H1 (cell line): ENCODE results near the gene GPD1. TPM values are rescaled to one million over a fixed set of nuclear protein-coding genes. Genes with fewer than 3 reads are reported as not detected.

Experiments used
- CTCF ChIA-PET: fragments of 300-600 bp; sonication (Branson Sonifier 250); formaldehyde crosslinking; loops from one replicate; lab custom pipeline; 2021; ENCODE audit not compliant: partially characterized antibody; lab: Charles Lee
- POLR2A ChIA-PET: fragments of 300-600 bp; sonication (Branson Sonifier 250); formaldehyde crosslinking; loops from one replicate; lab custom pipeline; 2021; ENCODE audit warnings: inconsistent platforms; ENCODE audit not compliant: partially characterized antibody; lab: Charles Lee
- DNase-seq, 2 experiments: peaks; one replicate each; pipeline versions ENCODE4 v3.0.0 to v3.0.0-alpha.2; 2010 to 2022; ENCODE audit warnings: low spot score in 2 of 2, low read depth in 1 of 2, mixed read lengths in 1 of 2
- FAIRE-seq: peaks from 2 replicates; lab custom pipeline; 2011; peaks lifted over from hg19 to GRCh38; lab: Jason Lieb, UNC
- H2AFZ ChIP-seq: 2 replicates; pipeline ENCODE4 v1.8.1; 2012; ENCODE audit warnings: low read length, inconsistent platforms
- H2AK5ac ChIP-seq: 2 replicates; pipeline ENCODE4 v1.6.1; 2013; ENCODE audit warnings: low read depth, low read length
- H2BK120ac ChIP-seq: replicated peaks from 2 replicates; pipeline ENCODE3; 2013; ENCODE audit warnings: low read depth, low read length, inconsistent platforms
- H2BK12ac ChIP-seq: 2 replicates; pipeline ENCODE4 v1.6.1; 2013; ENCODE audit warnings: low read depth, low read length
- H2BK15ac ChIP-seq: 2 replicates; pipeline ENCODE4 v1.6.1; 2013; ENCODE audit warnings: low read length
- H2BK20ac ChIP-seq: 2 replicates; pipeline ENCODE4 v1.6.1; 2013; ENCODE audit warnings: low read length
- H2BK5ac ChIP-seq: 2 replicates; pipeline ENCODE4 v1.6.1; 2013; ENCODE audit warnings: low read depth, low read length
- H3K14ac ChIP-seq: 2 replicates; pipeline ENCODE4 v1.6.1; 2013; ENCODE audit warnings: inconsistent platforms; ENCODE audit not compliant: insufficient read length
- H3K18ac ChIP-seq: 2 replicates; pipeline ENCODE4 v1.6.1; 2013; ENCODE audit warnings: low read length; ENCODE audit errors: extremely low read depth
- H3K23ac ChIP-seq: 2 replicates; pipeline ENCODE4 v1.6.1; 2013; ENCODE audit warnings: inconsistent platforms; ENCODE audit not compliant: insufficient read length
- H3K23me2 ChIP-seq: 2 replicates; pipeline ENCODE4 v1.6.1; 2013; ENCODE audit warnings: low read depth, low read length
- H3K27ac ChIP-seq: 2 replicates; pipeline ENCODE4 v1.6.1; 2011; ENCODE audit warnings: low read depth, low read length, inconsistent platforms
- H3K27me3 ChIP-seq, 4 experiments: replicated peaks in 1 of 4; 1 replicate in 1 of 4; 2 replicates in 3 of 4; pipeline versions ENCODE4 v1.6.1 to v1.8.1; 2011 to 2013; ENCODE audit warnings: low read length in 3 of 4, mild to moderate bottlenecking in 3 of 4, inconsistent platforms in 2 of 4, mixed read lengths in 2 of 4, moderate library complexity in 1 of 4; ENCODE audit not compliant: control insufficient read depth in 3 of 4, insufficient read depth in 3 of 4; ENCODE audit errors: extremely low read depth in 1 of 4
- H3K36me3 ChIP-seq, 4 experiments: 2 replicates each; pipeline versions ENCODE4 v1.6.1 to v1.8.1; 2011 to 2013; ENCODE audit warnings: mild to moderate bottlenecking in 4 of 4, low read length in 3 of 4, moderate library complexity in 2 of 4, control low read depth in 1 of 4, inconsistent platforms in 1 of 4; ENCODE audit not compliant: insufficient read depth in 4 of 4, control insufficient read depth in 2 of 4
- H3K4ac ChIP-seq: replicated peaks from 2 replicates; pipeline ENCODE3; 2013; ENCODE audit warnings: low read length, low read depth, mixed read lengths, inconsistent platforms; ENCODE audit not compliant: insufficient read length
- H3K4me1 ChIP-seq, 4 experiments: replicated peaks in 1 of 4; 1 replicate in 1 of 4; 2 replicates in 3 of 4; pipeline versions ENCODE4 v1.6.1 to v1.8.1; 2011 to 2013; ENCODE audit warnings: low read length in 3 of 4, inconsistent platforms in 2 of 4, mixed read lengths in 1 of 4; ENCODE audit not compliant: insufficient read depth in 4 of 4, control insufficient read depth in 3 of 4
- H3K4me2 ChIP-seq, 2 experiments: 2 replicates each; pipeline versions ENCODE4 v1.6.1 to v1.8.1; 2011 to 2013; ENCODE audit warnings: low read depth in 2 of 2, low read length in 2 of 2, control low read depth in 1 of 2, inconsistent platforms in 1 of 2, mild to moderate bottlenecking in 1 of 2; ENCODE audit not compliant: insufficient read depth in 1 of 2
- H3K4me3 ChIP-seq, 4 experiments: fragments of 200-600, 300-600 bp in 1 of 4; sonication (generic), shearing (Covaris generic), sonication (Bioruptor Twin) in 1 of 4; 2 replicates each; pipeline versions ENCODE4 v1.5.1 to v1.8.1; 2011 to 2016; ENCODE audit warnings: low read length in 4 of 4, low read depth in 3 of 4, control low read depth in 2 of 4, inconsistent platforms in 2 of 4, mild to moderate bottlenecking in 2 of 4, mixed read lengths in 1 of 4, moderate library complexity in 1 of 4; ENCODE audit not compliant: insufficient read depth in 2 of 4; ENCODE audit errors: extremely low read depth in 1 of 4
- H3K56ac ChIP-seq: replicated peaks from 2 replicates; pipeline ENCODE3; 2013; ENCODE audit warnings: low read depth, mild to moderate bottlenecking, mixed read lengths, low read length, inconsistent platforms; ENCODE audit not compliant: insufficient read length
- H3K79me1 ChIP-seq: 2 replicates; pipeline ENCODE4 v1.6.1; 2013; ENCODE audit warnings: low read depth, low read length, control low read depth
- H3K79me2 ChIP-seq, 2 experiments: 2 replicates each; pipeline versions ENCODE4 v1.6.1 to v1.8.1; 2012 to 2013; ENCODE audit warnings: low read length in 2 of 2, mild to moderate bottlenecking in 2 of 2, inconsistent platforms in 1 of 2; ENCODE audit not compliant: insufficient read depth in 2 of 2, control insufficient read depth in 1 of 2
- H3K9ac ChIP-seq, 4 experiments: replicated peaks in 1 of 4; 1 replicate in 1 of 4; 2 replicates in 3 of 4; pipeline versions ENCODE4 v1.6.1 to v1.8.1; 2011 to 2013; ENCODE audit warnings: low read depth in 3 of 4, low read length in 3 of 4, control low read depth in 2 of 4, mild to moderate bottlenecking in 2 of 4, moderate library complexity in 2 of 4, inconsistent platforms in 1 of 4; ENCODE audit errors: extremely low read depth in 1 of 4
- H3K9me3 ChIP-seq, 2 experiments: 2 replicates each; pipeline versions ENCODE4 v1.6.1 to v1.8.1; 2012 to 2013; ENCODE audit warnings: mild to moderate bottlenecking in 2 of 2, moderate library complexity in 2 of 2, control low read depth in 1 of 2, inconsistent platforms in 1 of 2, low read depth in 1 of 2, low read length in 1 of 2, mixed read lengths in 1 of 2; ENCODE audit not compliant: insufficient read depth in 2 of 2
- H4K20me1 ChIP-seq, 2 experiments: replicated peaks in 1 of 2; 2 replicates each; pipeline versions ENCODE3 to v1.8.1; 2011 to 2013; ENCODE audit warnings: inconsistent platforms in 2 of 2, low read length in 2 of 2, mild to moderate bottlenecking in 1 of 2; ENCODE audit not compliant: insufficient read depth in 2 of 2, control insufficient read depth in 1 of 2
- H4K5ac ChIP-seq: 2 replicates; pipeline ENCODE4 v1.6.1; 2013; ENCODE audit warnings: low read length, low read depth, mixed read lengths, inconsistent platforms; ENCODE audit not compliant: insufficient read length
- H4K8ac ChIP-seq: 2 replicates; pipeline ENCODE4 v1.8.0; 2013; ENCODE audit warnings: mild to moderate bottlenecking, moderate library complexity, low read length, inconsistent platforms; ENCODE audit not compliant: insufficient read depth; ENCODE audit errors: extremely low read depth
- H4K91ac ChIP-seq: replicated peaks from 2 replicates; pipeline ENCODE3; 2013; ENCODE audit warnings: low read length, mixed read lengths, inconsistent platforms; ENCODE audit not compliant: insufficient read length
- POU5F1 ChIP-seq: IDR thresholded peaks from 2 replicates; pipeline ENCODE4 v1.6.1; 2011; ENCODE audit warnings: low read depth, mild to moderate bottlenecking, low read length, moderate library complexity
- WGBS, 2 experiments: shearing (Covaris generic) in 1 of 2; methylation state at CpG; one replicate each; pipeline versions ENCODE4 v1.1.6 to v1.1.7; 2013 to 2015; ENCODE audit warnings: low lambda C conversion rate in 2 of 2, mixed read lengths in 2 of 2, inconsistent platforms in 1 of 2, low coverage in 1 of 2, missing lambda C conversion rate in 1 of 2; ENCODE audit not compliant: insufficient replicate concordance in 2 of 2, insufficient coverage in 1 of 2, insufficient read length in 1 of 2; ENCODE audit errors: extremely low coverage in 1 of 2, missing lambda C conversion rate in 1 of 2; 5-methylcytosine and 5-hydroxymethylcytosine counted together
- polyA plus RNA-seq, 7 experiments: library from polyadenylated mRNA; depleted of rRNA in 3 of 7; stranded (reverse) in 5 of 7; unstranded in 2 of 7; fragments of >200 nt in 5 of 7; fragments of 200-250 nt in 2 of 7; gene quantifications; 1 replicate in 5 of 7; 2 replicates in 1 of 7; 4 replicates in 1 of 7; pipeline versions ENCODE4 v1.2.1 to v1.2.3, GENCODE V29; 2011 to 2013; ENCODE audit warnings: missing spikeins in 2 of 7, mixed read lengths in 2 of 7
- total RNA-seq: library from RNA; stranded (reverse); fragmentation: NEBNext Ultra II Directional; extraction: Animal tissue kit (Norgen Biotek cat#: 25700); gene quantifications from 2 replicates; pipeline ENCODE4 v1.2.1, GENCODE V29; 2021
- TF ChIP-seq, protein P1 (sequence below), 3 experiments: IDR thresholded peaks; 1 replicate in 2 of 3; 2 replicates in 1 of 3; pipeline versions ENCODE4 v1.5.1 to v1.6.1; 2011; ENCODE audit warnings: low read length in 3 of 3, mild to moderate bottlenecking in 3 of 3, inconsistent platforms in 2 of 3, low read depth in 1 of 3, moderate library complexity in 1 of 3; ENCODE audit not compliant: insufficient read depth in 1 of 3; ENCODE audit errors: control extremely low read depth in 1 of 3
- TF ChIP-seq, protein P2 (sequence below): IDR thresholded peaks from 2 replicates; pipeline ENCODE4 v1.6.1; 2011; ENCODE audit warnings: low read length, improper control_type of control experiment

The GPD1 gene
- total and polyA plus RNA-seq, 2 of the 8 experiments (the other 6 are each of a cell fraction or from before 2014, with no cell fraction given), result 0.45 to 0.74 TPM

DNA sequence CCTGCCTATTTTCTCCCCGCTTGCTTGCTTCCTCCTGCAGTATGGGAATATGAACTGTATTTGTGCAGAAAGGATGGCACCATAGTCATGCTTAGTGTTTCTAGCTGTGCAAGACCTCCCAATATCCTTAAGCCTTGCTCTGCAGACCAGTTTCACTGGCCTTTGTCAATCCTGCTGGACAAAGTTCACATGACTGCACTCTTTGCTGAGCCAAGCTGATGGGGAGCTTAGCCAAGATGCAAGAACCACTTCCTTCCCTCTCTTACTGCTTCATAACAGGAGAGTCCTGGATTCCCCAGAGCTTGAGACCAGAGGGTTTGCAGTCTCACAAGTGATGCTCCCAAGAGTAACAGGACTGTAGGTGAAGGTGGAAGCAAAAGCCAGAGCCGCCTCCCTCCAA is 42.6 kb upstream of the GPD1 start:
- FAIRE-seq, result no peak
- TF ChIP-seq POU5F1, result no peak
- TF ChIP-seq, protein P1, sequence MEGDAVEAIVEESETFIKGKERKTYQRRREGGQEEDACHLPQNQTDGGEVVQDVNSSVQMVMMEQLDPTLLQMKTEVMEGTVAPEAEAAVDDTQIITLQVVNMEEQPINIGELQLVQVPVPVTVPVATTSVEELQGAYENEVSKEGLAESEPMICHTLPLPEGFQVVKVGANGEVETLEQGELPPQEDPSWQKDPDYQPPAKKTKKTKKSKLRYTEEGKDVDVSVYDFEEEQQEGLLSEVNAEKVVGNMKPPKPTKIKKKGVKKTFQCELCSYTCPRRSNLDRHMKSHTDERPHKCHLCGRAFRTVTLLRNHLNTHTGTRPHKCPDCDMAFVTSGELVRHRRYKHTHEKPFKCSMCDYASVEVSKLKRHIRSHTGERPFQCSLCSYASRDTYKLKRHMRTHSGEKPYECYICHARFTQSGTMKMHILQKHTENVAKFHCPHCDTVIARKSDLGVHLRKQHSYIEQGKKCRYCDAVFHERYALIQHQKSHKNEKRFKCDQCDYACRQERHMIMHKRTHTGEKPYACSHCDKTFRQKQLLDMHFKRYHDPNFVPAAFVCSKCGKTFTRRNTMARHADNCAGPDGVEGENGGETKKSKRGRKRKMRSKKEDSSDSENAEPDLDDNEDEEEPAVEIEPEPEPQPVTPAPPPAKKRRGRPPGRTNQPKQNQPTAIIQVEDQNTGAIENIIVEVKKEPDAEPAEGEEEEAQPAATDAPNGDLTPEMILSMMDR (IDR thresholded peaks at IDR 0.05; ENCODE audit: control extremely low read depth in 1 of 3, insufficient read depth in 1 of 3, low read depth in 1 of 3, low read length in 3 of 3), result no peak
- TF ChIP-seq, protein P2, sequence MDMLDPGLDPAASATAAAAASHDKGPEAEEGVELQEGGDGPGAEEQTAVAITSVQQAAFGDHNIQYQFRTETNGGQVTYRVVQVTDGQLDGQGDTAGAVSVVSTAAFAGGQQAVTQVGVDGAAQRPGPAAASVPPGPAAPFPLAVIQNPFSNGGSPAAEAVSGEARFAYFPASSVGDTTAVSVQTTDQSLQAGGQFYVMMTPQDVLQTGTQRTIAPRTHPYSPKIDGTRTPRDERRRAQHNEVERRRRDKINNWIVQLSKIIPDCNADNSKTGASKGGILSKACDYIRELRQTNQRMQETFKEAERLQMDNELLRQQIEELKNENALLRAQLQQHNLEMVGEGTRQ, result no peak

More for the DNA sequence above, 42.6 kb upstream of the GPD1 start:
- Histone ChIP-seq H3K4me3 (no peak overlapping the region), H2BK120ac (no peak overlapping the region), H2BK15ac (no peak overlapping the region), H3K23ac (no peak overlapping the region), H2BK12ac (no peak overlapping the region), H3K27me3 (peaks cover 19 to 53% (median 36%) of the 10 kb centered on the region in 4 experiments), H3K4ac (no peak overlapping the region), H3K23me2 (peaks cover 8% of the 10 kb centered on the region), H4K5ac (no peak overlapping the region), H3K9me3 (no peaks in the 10 kb centered on the region), H3K79me2 (no peaks in the 10 kb centered on the region), H4K8ac (no peak overlapping the region), H2BK5ac (no peak overlapping the region), H2AK5ac (no peak overlapping the region), H3K36me3 (no peaks in the 10 kb centered on the region), H3K4me1 (peaks cover 2 to 9% (median 8%) of the 10 kb centered on the region in 4 experiments), H3K56ac (no peak overlapping the region), H4K20me1 (peaks cover 2 to 4% of the 10 kb centered on the region in 2 experiments), H3K18ac (no peak overlapping the region), H2BK20ac (no peak overlapping the region), H3K79me1 (no peaks in the 10 kb centered on the region), H2AFZ (no peak overlapping the region), H3K4me2 (no peak overlapping the region), H3K27ac (no peak overlapping the region), H3K9ac (no peak overlapping the region), H4K91ac (no peak overlapping the region), H3K14ac (no peak overlapping the region)
- ChIA-PET POLR2A (no interaction called here), CTCF (interaction anchor here (1.1 to 22.8 kb wide), 4 partner anchors 10 to 194 kb away, joined by 3 to 420 read pairs (median 206); partner anchors contain the start of gene AQP6)
- no peak for DNase-seq
- WGBS, 2 experiments, result 94% methylated on average over 2 of the region's 2 CpGs; no CpG with 5 or more reads in 1 of the 2 experiments
